GM19455 (cell line): Measurements from ENCODE around the gene OTUD4.

ENCODE experiments used
- ATAC-seq: cut with Tn5 transposase; IDR thresholded peaks from one replicate; pipeline ENCODE4 v1.9.1; 2021; ENCODE audit not compliant: unreplicated experiment

The OTUD4 gene

DNA sequence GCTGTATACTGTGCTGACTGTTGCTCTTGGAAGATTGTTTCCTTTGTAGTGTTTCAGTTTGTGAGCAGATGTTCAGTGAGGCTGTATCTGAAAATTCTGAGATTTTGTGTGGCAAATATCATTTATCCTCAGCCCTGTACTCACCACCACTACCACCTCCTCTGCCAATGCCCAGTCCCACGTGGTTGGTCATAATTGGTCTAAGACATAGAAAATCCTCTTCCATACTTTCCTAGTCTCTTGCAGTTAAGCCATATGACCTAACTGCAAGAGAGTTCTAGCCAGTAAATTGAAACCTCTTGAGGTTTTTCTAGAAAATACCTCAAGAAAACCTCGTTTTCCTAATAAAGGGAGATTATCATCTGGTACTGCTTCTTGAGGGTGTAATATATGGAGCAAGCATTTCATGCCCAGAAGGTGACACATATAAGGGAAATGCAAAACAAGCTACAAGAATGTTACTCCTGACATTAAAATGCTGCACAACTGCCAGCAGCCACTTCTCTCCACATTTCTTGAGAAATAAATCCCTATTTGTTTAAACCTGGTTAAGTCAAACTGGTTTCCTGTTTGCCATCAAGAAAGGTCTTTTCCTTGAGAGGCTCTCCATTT is 49.5 kb downstream of the OTUD4 start:
- ATAC-seq = no peak

DNA sequence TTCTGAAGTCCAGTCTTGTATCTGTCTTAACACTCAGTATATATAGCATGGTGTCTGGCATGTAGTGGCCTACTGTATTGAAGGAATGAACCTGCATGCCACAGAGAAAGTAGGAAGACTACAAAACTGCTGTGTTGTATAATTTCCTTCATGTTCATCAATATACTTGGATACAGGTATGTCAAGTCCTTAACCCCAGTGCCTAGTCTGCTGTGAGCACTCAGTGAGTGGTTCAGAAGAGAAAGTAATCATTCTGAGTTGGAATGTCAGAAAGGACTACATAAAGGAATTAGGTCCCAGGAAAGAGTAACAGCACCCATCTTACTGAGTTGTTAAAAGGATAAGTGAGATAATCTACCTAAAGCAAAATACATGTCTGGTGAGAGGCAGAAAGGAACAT is 50.3 kb downstream of the OTUD4 start:
- no peak for ATAC-seq

DNA sequence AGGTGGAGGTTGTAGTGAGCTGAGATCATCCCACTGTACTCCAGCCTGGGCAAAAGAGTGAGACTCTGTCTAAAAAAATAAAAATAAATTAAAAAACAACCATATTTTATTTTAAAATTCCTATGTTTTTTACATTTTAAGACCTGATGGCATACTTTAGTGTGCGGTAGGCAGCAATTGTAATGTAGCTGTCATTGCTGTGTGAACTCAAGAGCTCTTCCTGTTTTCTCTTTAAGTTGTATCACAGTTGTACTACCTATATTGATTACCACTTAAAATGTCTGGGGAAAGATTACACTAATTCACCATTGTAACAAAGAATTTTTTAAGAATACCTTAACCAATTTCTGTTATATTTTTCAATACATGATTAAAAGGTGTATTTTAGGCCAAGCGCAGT is 55.0 kb downstream of the OTUD4 start:
- ATAC-seq = no peak

DNA sequence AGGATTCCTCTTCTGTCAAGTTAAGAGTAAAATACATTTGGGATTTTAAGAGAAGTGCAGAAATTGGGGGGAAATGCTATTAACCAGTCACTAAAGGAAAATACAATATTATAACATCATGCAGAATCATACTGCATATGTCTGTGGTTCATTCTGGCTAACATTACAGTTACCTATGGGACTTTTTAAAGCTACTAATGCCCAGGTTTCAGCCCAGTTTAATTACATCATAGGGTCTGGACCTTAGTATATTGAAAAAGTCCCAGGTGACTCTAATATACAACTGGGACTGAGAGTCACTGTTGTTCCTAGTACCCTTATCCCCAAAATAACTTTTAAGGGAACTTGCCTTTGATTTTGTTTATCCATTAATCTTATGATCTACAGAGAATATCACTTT is 72.3 kb downstream of the OTUD4 start:
- ATAC-seq = no peak

DNA sequence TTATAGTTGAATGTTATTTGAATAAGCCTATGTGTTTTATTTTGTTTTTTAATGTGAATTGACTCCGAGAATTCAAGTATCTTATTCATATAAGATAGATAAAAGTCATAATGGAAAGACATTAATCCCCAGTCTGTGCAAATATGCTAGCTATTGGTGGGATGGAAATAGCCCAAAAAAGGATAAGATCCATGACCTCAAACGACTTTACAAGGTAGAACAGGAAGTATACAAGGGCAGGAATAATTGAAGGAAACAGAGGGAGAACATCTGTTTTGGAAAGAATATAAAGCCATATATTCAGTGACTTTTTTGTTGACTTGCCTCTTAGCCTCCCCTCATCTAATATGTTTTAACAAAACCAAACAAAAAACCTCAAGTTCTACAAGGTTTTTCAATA is 73.3 kb downstream of the OTUD4 start:
- ATAC-seq = no peak

DNA sequence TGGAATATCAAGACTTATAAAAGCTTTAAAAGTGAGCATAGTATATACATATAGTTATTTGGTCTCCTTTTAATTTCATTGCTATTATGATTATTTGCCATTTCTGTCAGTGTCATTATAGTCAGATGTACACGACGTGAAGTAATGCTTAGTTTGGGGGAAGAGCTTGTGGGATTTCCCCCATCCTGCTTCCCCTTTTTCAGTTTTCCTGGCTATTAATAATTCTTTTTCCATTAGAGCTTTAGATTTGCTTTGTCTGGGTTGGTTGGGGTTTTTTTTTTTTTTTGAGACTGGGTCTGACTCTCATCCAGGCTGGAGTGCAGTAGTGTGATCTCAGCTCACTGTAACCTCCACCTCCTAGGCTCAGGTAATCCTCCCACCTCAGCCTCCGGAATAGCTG is 76.9 kb downstream of the OTUD4 start:
- no peak for ATAC-seq

DNA sequence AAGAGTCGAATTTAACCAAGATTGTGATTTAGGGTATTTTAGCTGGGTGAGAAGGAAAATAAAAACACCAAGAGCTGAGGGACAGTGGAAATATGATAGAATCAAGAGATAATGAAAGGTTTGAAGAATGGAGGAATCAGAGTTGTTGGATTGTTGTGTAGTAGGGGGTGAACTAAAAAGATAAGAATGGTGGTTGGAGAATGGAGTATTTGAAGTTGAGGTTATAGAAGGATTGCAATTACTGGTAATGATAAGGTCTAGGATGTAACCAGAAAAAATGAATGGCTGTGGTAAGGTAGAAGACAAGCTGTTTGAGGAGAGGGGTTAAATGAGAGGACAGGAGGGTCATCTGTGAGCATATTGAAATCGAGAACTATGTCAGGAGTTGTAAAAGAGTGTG is 77.8 kb downstream of the OTUD4 start:
- ATAC-seq = no peak

DNA sequence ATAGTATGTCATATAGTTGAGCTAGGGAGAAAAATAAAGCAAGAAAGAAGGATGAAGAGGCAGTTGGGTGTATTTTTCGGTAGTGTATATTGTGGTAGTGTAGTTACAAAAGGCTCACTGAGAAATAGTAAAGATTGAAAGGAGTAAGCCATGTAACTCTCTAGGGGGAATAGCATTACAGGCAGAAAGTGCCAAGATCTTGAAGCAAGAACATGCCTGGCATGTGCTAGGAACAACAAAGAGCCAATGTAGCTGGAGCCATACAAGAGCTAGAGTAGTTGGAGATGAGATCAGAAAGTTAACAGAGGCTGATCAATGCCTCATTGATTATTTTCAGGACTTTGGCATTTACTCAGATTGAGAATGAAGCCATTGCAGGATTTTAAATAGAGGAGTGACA is 79.3 kb downstream of the OTUD4 start:
- no peak for ATAC-seq

DNA sequence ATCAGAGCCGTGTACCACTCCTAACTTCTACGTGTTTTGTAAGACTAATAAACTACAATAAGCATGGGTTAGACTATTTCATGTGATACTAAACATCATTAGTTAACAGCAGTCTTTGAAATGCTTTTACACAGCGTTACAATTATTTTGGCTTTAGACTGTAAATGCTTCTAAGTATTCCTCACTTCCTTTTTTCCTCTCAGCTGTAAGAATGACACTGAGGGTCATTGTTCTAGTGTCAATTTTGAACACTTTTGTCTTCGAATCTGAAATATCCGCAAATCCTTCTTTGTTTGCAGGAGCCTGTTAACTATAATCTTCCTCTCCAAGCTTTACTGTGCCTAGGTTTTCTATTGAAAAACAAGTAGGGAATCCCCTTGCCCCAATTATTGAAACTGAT is 80.7 kb downstream of the OTUD4 start:
- no peak for ATAC-seq

DNA sequence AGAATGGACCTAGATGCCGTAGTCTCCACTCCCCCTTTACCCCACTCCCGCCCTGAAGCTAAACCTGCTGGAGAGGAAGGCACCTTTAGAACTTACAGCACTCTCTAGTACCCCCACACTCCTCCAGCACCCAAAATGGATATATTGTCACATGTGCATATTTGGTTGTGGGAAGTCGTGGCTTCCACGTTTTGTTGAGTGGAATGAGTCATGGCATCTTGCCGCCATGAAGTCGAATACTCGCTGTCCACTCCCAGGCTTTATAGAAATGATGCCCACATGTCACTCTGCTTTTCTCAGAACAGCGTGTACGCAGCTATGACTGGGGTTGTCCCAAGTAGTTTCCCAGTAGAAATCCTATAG is 81.7 kb downstream of the OTUD4 start:
- ATAC-seq = peak; percentile 27

DNA sequence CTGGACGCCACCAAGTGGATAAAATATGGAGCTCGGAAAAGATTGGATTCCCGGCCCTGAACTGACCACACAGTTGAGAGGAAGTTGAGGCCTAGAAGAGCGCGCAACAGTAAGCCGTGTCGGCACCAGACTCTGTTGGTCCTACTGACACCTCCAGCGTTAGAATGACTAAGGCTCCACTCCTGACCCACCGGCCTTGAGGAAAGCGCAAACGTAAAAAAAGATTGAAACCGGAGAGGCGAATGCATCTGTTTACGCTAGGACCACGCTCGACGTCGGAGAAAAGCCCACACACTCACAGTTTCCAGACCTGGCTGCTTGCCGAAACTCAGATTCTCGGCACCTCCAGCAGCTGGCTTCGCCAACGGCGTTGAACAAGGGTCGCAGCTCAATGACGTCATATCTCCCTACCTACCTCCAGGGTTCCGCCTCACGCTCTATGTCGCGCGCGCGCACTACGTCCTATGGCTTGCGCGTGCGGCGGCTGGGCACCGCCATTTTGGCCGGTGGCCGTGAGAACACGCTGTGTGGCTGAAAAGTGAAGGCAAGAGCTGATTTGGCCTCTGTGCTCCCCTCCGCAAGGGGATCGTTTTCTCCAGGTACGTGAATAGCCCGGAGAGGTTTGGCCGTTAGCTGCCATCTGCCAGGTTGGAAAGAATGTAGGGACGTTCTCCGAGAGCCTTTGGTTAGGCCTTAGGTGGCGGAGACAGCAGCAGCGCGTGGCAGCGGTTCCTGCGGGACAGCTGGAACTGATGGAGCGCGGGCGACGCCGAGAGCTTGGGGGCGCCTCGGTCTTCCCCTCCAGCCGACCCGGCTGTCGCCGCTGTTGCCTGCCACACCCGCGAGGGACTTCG is 82.3 kb downstream of the OTUD4 start, which contains the start of the genes ABCE1 and ANAPC10:
TSS of gene ABCE1 (plus strand) at position 491 of the 854 bp plus-strand sequence. CDS start 6,102 bp downstream, outside the sequence.
TSS of gene ANAPC10 (minus strand) at position 376 of the 854 bp plus-strand sequence. CDS start 2,097 bp downstream, outside the sequence.
- peak; percentile 89 for ATAC-seq

DNA sequence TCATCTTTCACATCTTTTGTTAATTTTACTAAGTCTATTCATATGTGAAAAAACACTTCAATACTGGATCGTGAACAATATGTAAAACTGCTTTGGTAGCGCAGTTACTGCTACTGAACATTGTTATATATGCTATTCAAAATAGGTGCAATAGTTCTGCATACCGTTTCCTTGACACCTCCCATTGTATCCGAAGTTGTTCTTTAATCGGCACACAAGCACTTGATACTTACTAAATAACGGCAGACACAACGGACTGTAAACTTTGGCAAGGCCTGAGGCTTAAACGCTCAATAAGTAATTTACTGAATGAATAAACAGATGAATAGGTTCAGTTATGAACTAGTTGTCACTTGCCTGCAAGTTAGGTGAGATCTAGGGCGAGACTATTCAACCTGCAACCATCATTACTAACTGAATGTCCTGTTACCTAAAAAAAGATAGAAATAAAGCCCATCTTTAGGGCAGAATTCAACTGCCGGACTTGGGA is 83.0 kb downstream of the OTUD4 start:
- no peak for ATAC-seq

DNA sequence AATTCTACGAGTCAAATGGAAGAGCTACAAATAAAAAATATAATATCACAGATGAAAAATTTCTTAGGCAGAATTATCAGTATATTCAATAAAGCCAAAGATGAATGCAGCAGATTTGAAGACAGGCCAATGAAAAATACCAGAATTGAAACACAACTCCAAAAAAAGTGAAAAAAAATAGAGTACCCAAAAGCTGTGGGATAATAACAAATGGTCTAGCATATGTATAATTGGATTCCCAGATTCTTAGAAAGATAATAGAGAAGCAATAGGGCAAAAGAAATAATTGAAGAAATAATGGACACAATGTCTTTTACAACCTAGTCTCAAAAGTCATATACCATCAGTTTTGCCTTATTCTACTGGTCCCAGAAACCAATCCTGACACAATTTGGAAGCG is 86.8 kb downstream of the OTUD4 start:
- no peak for ATAC-seq

DNA sequence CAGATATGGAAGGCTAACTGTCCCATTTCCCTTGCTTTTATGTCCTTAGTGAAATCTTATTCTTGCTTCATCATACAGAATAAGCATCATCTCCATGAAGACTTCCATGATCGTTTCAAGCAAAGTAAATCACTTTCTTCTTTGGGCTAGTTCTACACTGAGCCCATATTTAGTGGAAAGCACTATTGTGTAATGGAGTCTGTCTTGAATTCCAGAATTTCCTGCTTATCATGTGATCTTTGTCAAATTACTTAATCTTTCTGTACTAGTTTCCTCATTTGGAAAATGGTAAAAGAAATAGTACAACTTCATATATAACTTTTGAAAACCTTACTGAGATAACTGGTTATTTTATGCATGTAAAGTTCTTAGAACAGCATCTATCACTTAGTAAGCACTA is 90.0 kb downstream of the OTUD4 start:
- no peak for ATAC-seq

DNA sequence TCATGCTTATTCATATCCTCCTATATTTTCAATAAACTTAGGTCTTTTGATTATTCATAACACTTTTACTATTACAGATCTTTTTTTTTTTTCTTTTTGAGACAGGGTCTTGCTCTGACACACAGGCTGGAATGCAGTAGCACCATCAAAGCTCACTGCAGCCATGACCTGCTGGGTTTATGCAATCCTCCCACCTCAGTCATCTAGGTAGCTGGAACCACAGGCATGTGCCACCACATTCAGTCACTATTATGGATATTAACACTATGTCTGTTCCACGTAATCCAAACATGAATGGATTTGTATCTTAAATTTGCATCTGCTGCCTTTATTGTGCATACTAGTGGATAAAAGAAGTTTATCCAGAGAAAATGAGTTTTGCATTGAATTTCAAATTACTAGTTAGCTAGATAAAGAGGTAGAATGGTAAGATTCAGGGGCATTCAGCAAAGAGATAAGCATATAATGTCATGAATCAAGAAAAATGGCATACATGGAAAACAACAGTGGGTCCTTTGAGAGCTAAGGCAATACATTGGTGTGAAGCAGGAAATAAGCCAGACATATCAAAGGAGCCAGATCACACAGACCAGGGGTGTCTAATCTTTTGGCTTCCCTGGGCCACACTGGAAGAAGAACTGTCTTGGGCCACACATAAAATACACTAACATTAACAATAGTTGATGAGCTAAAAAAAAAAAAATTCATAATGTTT is 96.3 kb downstream of the OTUD4 start:
- ATAC-seq = no peak
